ENCODE data around the gene MMP14.

DNA sequence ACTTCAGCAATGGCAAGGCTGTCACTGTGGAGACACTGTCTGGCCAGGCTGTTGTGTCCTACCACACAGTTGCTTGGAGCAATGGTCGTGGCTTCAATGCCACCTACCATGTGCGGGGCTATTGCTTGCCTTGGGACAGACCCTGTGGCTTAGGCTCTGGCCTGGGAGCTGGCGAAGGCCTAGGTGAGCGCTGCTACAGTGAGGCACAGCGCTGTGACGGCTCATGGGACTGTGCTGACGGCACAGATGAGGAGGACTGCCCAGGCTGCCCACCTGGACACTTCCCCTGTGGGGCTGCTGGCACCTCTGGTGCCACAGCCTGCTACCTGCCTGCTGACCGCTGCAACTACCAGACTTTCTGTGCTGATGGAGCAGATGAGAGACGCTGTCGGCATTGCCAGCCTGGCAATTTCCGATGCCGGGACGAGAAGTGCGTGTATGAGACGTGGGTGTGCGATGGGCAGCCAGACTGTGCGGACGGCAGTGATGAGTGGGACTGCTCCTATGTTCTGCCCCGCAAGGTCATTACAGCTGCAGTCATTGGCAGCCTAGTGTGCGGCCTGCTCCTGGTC, 39.4 kb downstream of the MMP14 start:
- TF ChIP-seq ZNF274 (IDR thresholded peaks at IDR 0.05; ENCODE audit: low read depth, low read length), result no peak
- no peak for TF ChIP-seq YY1 (IDR thresholded peaks at IDR 0.05; ENCODE audit: insufficient read depth, insufficient read length)
- TF ChIP-seq SUZ12 (IDR thresholded peaks at IDR 0.05; ENCODE audit: extremely low read depth, insufficient read depth, insufficient read length), result no peak
